Measurements from ENCODE around the gene ZNF576. TPM values are rescaled to one million over a fixed set of nuclear protein-coding genes. Genes with fewer than 3 reads are reported as not detected.

The ZNF576 gene
- polyA plus RNA-seq, 1 experiment: 14.8 TPM

- ChIA-PET CTCF (interaction anchor here (0.9 to 6.6 kb wide), 6 partner anchors 11 to 129 kb away, joined by 3 to 32 read pairs (median 4); no protein-coding TSS in a partner anchor), POLR2A (interaction anchor here (0.6 kb wide), 1 partner anchor 694 kb away, joined by 3 read pairs; no protein-coding TSS in a partner anchor)
- H3K36me3 ChIP-seq (ENCODE audit: control insufficient read depth, insufficient read depth, low read length): no peaks in the 10 kb centered on the region
- TF ChIP-seq CTCF (IDR thresholded peaks at IDR 0.05; ENCODE audit: insufficient read depth, low read depth, low read length): no peak
- DNase-seq (ENCODE audit: low read depth): peak; percentile 92
- peak within 1 kb of the TSS; percentile 99 for H3K4me3 ChIP-seq (ENCODE audit: low read depth, low read length)
- no peaks in the 10 kb centered on the region for H3K27me3 ChIP-seq (ENCODE audit: control insufficient read depth, insufficient read depth, low read length)
These were observed 21.0 kb upstream of the ZNF576 start, which contains the start of the genes PINLYP and XRCC1 for GRCh38 chr19:43575156-43575950. Gene PINLYP (plus strand): TSS chr19:43575801. CDS start chr19:43577192, 1,391 bp downstream. Gene XRCC1 (minus strand): TSS chr19:43575527. CDS start chr19:43575458, 69 bp downstream.

GRCh38 chr19:43575955-43576878 lies 20.2 kb upstream of the ZNF576 start:
- no peak for DNase-seq (ENCODE audit: low read depth)
- ChIA-PET CTCF (interaction anchor here (4.4 to 6.6 kb wide), 2 partner anchors 19 to 21 kb away, joined by 19 to 32 read pairs; partner anchors contain the start of gene IRGQ), POLR2A (no interaction called here)
- H3K4me3 ChIP-seq (ENCODE audit: low read depth, low read length): peak overlapping the region; percentile 99
- no peak for TF ChIP-seq CTCF (IDR thresholded peaks at IDR 0.05; ENCODE audit: insufficient read depth, low read depth, low read length)
- no peaks in the 10 kb centered on the region for H3K27me3 ChIP-seq (ENCODE audit: control insufficient read depth, insufficient read depth, low read length)
- H3K36me3 ChIP-seq (ENCODE audit: control insufficient read depth, insufficient read depth, low read length): no peaks in the 10 kb centered on the region

DNA sequence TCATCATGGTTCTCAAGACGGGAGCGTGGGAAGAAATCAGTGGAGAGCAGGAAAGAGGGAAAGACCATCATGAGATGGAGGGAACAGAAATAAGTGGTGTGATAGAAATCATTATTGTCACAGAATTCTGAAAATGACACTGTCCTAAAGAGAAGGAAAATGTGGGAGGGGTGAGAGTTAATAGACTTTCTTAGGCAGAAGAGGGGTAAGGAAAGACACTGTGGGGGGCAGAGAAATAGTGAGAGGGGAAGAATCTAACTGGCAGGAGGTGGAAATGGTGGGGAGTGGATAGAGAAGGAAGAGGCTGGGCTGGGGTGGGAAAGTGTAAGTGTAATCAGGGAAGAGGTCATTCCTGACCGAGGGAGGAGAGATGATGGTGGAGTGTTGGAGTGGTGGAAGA lies 17.6 kb upstream of the ZNF576 start:
- ChIA-PET CTCF (interaction anchor here (4.4 kb wide), 1 partner anchor 16 kb away, joined by 19 read pairs; the partner anchor contains the start of gene IRGQ), POLR2A (no interaction called here)
- no peaks in the 10 kb centered on the region for H3K36me3 ChIP-seq (ENCODE audit: control insufficient read depth, insufficient read depth, low read length)
- no peak for TF ChIP-seq CTCF (IDR thresholded peaks at IDR 0.05; ENCODE audit: insufficient read depth, low read depth, low read length)
- H3K27me3 ChIP-seq (ENCODE audit: control insufficient read depth, insufficient read depth, low read length): no peaks in the 10 kb centered on the region
- no peak overlapping the region for H3K4me3 ChIP-seq (ENCODE audit: low read depth, low read length)
- DNase-seq (ENCODE audit: low read depth): no peak

GRCh38 chr19:43581467-43581866 lies 14.9 kb upstream of the ZNF576 start:
- TF ChIP-seq CTCF (IDR thresholded peaks at IDR 0.05; ENCODE audit: insufficient read depth, low read depth, low read length): no peak
- no peak overlapping the region for H3K4me3 ChIP-seq (ENCODE audit: low read depth, low read length)

More at GRCh38 chr19:43581467-43581866, 14.9 kb upstream of the ZNF576 start:
- H3K27me3 ChIP-seq (ENCODE audit: control insufficient read depth, insufficient read depth, low read length): no peaks in the 10 kb centered on the region
- H3K36me3 ChIP-seq (ENCODE audit: control insufficient read depth, insufficient read depth, low read length): no peaks in the 10 kb centered on the region
- CTCF ChIA-PET: no interaction called here
- no peak for DNase-seq (ENCODE audit: low read depth)
- POLR2A ChIA-PET: no interaction called here

Data from BJ (cell line).